Sigmoid colon (tissue), 7 donors: ENCODE measurements around the gene TMEM222. TPM values are rescaled to one million over a fixed set of nuclear protein-coding genes. Genes with fewer than 3 reads are reported as not detected.

ENCODE experiments used
- DNase-seq: peaks from one replicate; pipeline ENCODE4 v3.0.0-alpha.2; 2019
- H3K27ac ChIP-seq, 4 donors: fragments of 200-600 bp; sonication (generic); one replicate each; pipeline ENCODE4 v1.5.1; 2016 to 2019; ENCODE audit warnings: mild to moderate bottlenecking in 1 of 4
- H3K27me3 ChIP-seq, 3 donors: fragments of 200-600 bp; sonication (generic); one replicate each; pipeline ENCODE4 v1.5.1; 2019; ENCODE audit warnings: mild to moderate bottlenecking in 1 of 3
- H3K36me3 ChIP-seq, 4 donors: fragments of 200-600 bp; sonication (generic); one replicate each; pipeline ENCODE4 v1.5.1; 2016 to 2019
- H3K4me1 ChIP-seq, 4 donors: fragments of 200-600 bp; sonication (generic); one replicate each; pipeline ENCODE4 v1.5.1; 2017 to 2019
- H3K4me3 ChIP-seq, 4 donors: fragments of 200-600 bp; sonication (generic); one replicate each; pipeline ENCODE4 v1.5.1; 2017 to 2019; ENCODE audit warnings: mild to moderate bottlenecking in 2 of 4, moderate library complexity in 1 of 4
- H3K9me3 ChIP-seq, 4 donors: fragments of 200-600 bp in 3 of 4; sonication (generic) in 3 of 4; one replicate each; pipeline versions ENCODE4 v1.5.1 to v1.6.1; 2013 to 2019
- EP300 ChIP-seq, 4 donors: sonication (generic); formaldehyde crosslinking; IDR thresholded peaks; one replicate each; pipeline ENCODE4 v1.6.1; 2017; ENCODE audit warnings: antibody characterized with exemption in 4 of 4
- POLR2A ChIP-seq, 2 donors: fragments of 450-650 bp; IDR thresholded peaks; one replicate each; pipeline ENCODE4 v1.6.1; 2016; ENCODE audit warnings: antibody characterized with exemption in 2 of 2, mild to moderate bottlenecking in 2 of 2, moderate library complexity in 2 of 2
- POLR2AphosphoS5 ChIP-seq, 4 donors: sonication (generic); formaldehyde crosslinking; IDR thresholded peaks; one replicate each; pipeline ENCODE4 v1.6.1; 2017; ENCODE audit warnings: antibody characterized with exemption in 4 of 4
- WGBS, 2 donors: extraction: QIAGEN DNeasy Blood & Tissue Kit; methylation state at CpG; one replicate each; pipeline ENCODE4 v1.1.7; 2013; 5-methylcytosine and 5-hydroxymethylcytosine counted together
- intact Hi-C: fragments of 100-400 bp; cut with DNase I; formaldehyde crosslinking; loops from one replicate; pipeline ENCODE4 v1.15.1; 2023
- polyA plus RNA-seq, 3 donors: library from polyadenylated mRNA; stranded (reverse); fragments of 200-250 nt; gene quantifications; one replicate each; pipeline ENCODE4 v1.2.3, GENCODE V29; 2013
- total RNA-seq, 4 donors: library from RNA; depleted of rRNA; stranded (reverse); fragments of >200 nt; gene quantifications; one replicate each; pipeline ENCODE4 v1.1.0, GENCODE V29; 2016
- TF ChIP-seq, protein P1 (sequence below), 4 experiments: fragments of 450-650 bp in 3 of 4; fragments of 200-600 bp in 1 of 4; IDR thresholded peaks; one replicate each; pipeline ENCODE4 v1.5.1; 2016 to 2019; ENCODE audit warnings: antibody characterized with exemption in 4 of 4, mild to moderate bottlenecking in 3 of 4, moderate library complexity in 2 of 4
- donor health status: healthy with polysubstance abuse.
- donor health status: Bipolar disorder and iron deficiency.
- donor health status: healthy.

The TMEM222 gene
- total and polyA plus RNA-seq, 7 donors: 15.7 to 46.9 (median 19.7) TPM

DNA sequence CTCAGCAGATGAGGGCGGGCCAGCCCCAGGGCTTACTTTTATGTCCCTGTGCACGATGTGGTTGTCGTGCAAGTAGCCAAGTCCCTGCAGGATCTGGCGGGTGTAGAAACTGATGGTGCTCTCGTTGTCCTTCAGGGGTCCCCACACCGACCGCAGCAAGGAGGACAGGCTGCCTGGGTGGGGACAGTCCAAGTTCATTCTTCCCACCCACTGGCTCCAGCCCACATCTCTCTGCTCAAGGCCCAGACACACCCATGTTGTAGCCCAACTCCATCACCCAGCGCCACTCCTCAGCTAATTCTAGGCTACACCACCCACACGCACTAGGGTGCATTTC lies 37.8 kb downstream of the TMEM222 start:
- TF ChIP-seq POLR2A (IDR thresholded peaks at IDR 0.05) (no peak), EP300 (IDR thresholded peaks at IDR 0.05) (no peak), POLR2AphosphoS5 (IDR thresholded peaks at IDR 0.05) (no peak)
- TF ChIP-seq, protein P1, sequence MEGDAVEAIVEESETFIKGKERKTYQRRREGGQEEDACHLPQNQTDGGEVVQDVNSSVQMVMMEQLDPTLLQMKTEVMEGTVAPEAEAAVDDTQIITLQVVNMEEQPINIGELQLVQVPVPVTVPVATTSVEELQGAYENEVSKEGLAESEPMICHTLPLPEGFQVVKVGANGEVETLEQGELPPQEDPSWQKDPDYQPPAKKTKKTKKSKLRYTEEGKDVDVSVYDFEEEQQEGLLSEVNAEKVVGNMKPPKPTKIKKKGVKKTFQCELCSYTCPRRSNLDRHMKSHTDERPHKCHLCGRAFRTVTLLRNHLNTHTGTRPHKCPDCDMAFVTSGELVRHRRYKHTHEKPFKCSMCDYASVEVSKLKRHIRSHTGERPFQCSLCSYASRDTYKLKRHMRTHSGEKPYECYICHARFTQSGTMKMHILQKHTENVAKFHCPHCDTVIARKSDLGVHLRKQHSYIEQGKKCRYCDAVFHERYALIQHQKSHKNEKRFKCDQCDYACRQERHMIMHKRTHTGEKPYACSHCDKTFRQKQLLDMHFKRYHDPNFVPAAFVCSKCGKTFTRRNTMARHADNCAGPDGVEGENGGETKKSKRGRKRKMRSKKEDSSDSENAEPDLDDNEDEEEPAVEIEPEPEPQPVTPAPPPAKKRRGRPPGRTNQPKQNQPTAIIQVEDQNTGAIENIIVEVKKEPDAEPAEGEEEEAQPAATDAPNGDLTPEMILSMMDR (IDR thresholded peaks at IDR 0.05): no peak
- H3K4me1 ChIP-seq: peaks cover 0 to 31% (median 25%) of the 10 kb centered on the region in 4 donors
- H3K9me3 ChIP-seq: no peaks in the 10 kb centered on the region
- intact Hi-C loops: loop anchor here (5.0 kb wide), 2 partner anchors 37 to 57 kb away; partner anchors contain the start of gene TMEM222
- peaks cover 24 to 89% (median 58%) of the 10 kb centered on the region in 4 donors for H3K36me3 ChIP-seq
- H3K27ac ChIP-seq: no peak overlapping the region
- no peaks in the 10 kb centered on the region for H3K27me3 ChIP-seq
- WGBS, 2 donors: 62 to 68% methylated on average over 9 of the region's 9 CpGs
- no peak for DNase-seq
- H3K4me3 ChIP-seq: no peak overlapping the region

GRCh38 chr1:27360159-27361043 lies 38.4 kb downstream of the TMEM222 start:
- Histone ChIP-seq H3K27me3 (no peaks in the 10 kb centered on the region), H3K9me3 (no peaks in the 10 kb centered on the region), H3K27ac (no peak overlapping the region), H3K4me3 (peak overlapping the region in 3 of 4 donors; percentile 28 to 45 (median 40)), H3K36me3 (peaks cover 24 to 83% (median 53%) of the 10 kb centered on the region in 4 donors), H3K4me1 (peaks cover 0 to 36% (median 30%) of the 10 kb centered on the region in 4 donors)
- 30 to 46% methylated on average over 71 of the region's 71 CpGs for WGBS, 2 donors
- no peak for DNase-seq
- intact Hi-C loops: no loop called here
- no peak for TF ChIP-seq POLR2A (IDR thresholded peaks at IDR 0.05)
- no peak for TF ChIP-seq POLR2AphosphoS5 (IDR thresholded peaks at IDR 0.05)

DNA sequence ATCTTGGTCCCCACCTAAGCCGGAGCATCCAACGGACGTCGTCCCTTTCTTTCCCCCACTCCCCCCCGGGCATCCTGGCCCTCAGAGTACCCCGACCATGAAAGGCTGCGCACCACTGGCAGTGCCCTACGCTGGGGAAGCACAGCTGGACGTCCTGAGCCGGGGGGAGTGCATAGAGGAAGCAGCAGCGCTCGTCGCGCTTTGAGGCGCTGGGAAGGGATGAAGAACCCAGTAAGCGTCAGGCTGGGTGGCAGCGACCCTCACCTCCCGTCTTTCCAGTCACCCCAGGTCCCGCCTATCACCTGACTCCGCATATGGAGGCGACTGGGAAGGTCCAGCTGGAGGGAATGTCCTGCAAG lies 39.1 kb downstream of the TMEM222 start:
- Histone ChIP-seq H3K4me3 (peak overlapping the region in 1 of 4 donors; percentile 45), H3K27ac (no peak overlapping the region), H3K36me3 (peaks cover 22 to 77% (median 47%) of the 10 kb centered on the region in 4 donors), H3K27me3 (no peaks in the 10 kb centered on the region), H3K9me3 (no peaks in the 10 kb centered on the region), H3K4me1 (peaks cover 0 to 36% (median 30%) of the 10 kb centered on the region in 4 donors)
- 83 to 90% methylated on average over 21 of the region's 21 CpGs for WGBS, 2 donors
- intact Hi-C loops: no loop called here
- no peak for DNase-seq
- TF ChIP-seq, protein P1 (IDR thresholded peaks at IDR 0.05): no peak
- TF ChIP-seq POLR2AphosphoS5 (IDR thresholded peaks at IDR 0.05) (no peak), EP300 (IDR thresholded peaks at IDR 0.05) (no peak), POLR2A (IDR thresholded peaks at IDR 0.05) (no peak)

GRCh38 chr1:27361553-27361952 lies 39.6 kb downstream of the TMEM222 start:
- H3K27me3 ChIP-seq: no peaks in the 10 kb centered on the region
- DNase-seq: no peak
- intact Hi-C loops: no loop called here
- TF ChIP-seq POLR2AphosphoS5 (IDR thresholded peaks at IDR 0.05) (no peak), POLR2A (IDR thresholded peaks at IDR 0.05) (no peak), EP300 (IDR thresholded peaks at IDR 0.05) (no peak)
- TF ChIP-seq, protein P1 (IDR thresholded peaks at IDR 0.05): no peak
- peaks cover 17 to 72% (median 43%) of the 10 kb centered on the region in 4 donors for H3K36me3 ChIP-seq
- no peaks in the 10 kb centered on the region for H3K9me3 ChIP-seq
- H3K27ac ChIP-seq: no peak overlapping the region
- H3K4me3 ChIP-seq: no peak overlapping the region
- 94% methylated on average over 8 of the region's 8 CpGs for WGBS, 2 donors
- H3K4me1 ChIP-seq: peaks cover 0 to 36% (median 30%) of the 10 kb centered on the region in 4 donors
